Activated CD4-positive, alpha-beta T cell treated with anti-CD3 and anti-CD28 coated beads, Interleukin-2, amount 10 ng/mL, durations not matched to agents 7 days and 5 days (primary cell): ENCODE data around the gene HOXC12. TPM values are rescaled to one million over a fixed set of nuclear protein-coding genes. Genes with fewer than 3 reads are reported as not detected.

Experiments used
- CTCF ChIA-PET: fragments of 350-600 bp; sonication (Branson Sonifier 250); formaldehyde crosslinking; loops from one replicate; lab custom pipeline; 2021; ENCODE audit warnings: antibody characterized with exemption; lab: Charles Lee
- POLR2A ChIA-PET: fragments of 350-600 bp; sonication (Branson Sonifier 250); formaldehyde crosslinking; loops from one replicate; lab custom pipeline; 2021; ENCODE audit warnings: antibody characterized with exemption; lab: Charles Lee
- DNase-seq: peaks from one replicate; pipeline ENCODE4 v3.0.0-alpha.2; 2020
- H3K27ac Mint-ChIP-seq: one replicate; pipeline ENCODE4 v1.8.0; 2021; ENCODE audit warnings: mild to moderate bottlenecking, moderate library complexity, mixed read lengths
- H3K27me3 Mint-ChIP-seq: one replicate; pipeline ENCODE4 v1.8.0; 2021; ENCODE audit warnings: mixed read lengths
- H3K36me3 Mint-ChIP-seq: one replicate; pipeline ENCODE4 v1.8.0; 2021; ENCODE audit warnings: low read depth, mixed read lengths
- H3K4me1 Mint-ChIP-seq: one replicate; pipeline ENCODE4 v1.8.0; 2021; ENCODE audit warnings: mixed read lengths
- H3K4me3 Mint-ChIP-seq: one replicate; pipeline ENCODE4 v1.8.0; 2021; ENCODE audit warnings: mild to moderate bottlenecking, moderate library complexity, mixed read lengths
- H3K9me3 Mint-ChIP-seq: one replicate; pipeline ENCODE4 v1.8.0; 2021; ENCODE audit warnings: mixed read lengths
- total RNA-seq, 2 experiments: library from RNA; stranded (reverse); gene quantifications; one replicate each; pipeline ENCODE4 v1.2.3, GENCODE V29; 2021

The HOXC12 gene
- total RNA-seq, 2 experiments from 2014 or later = not detected

- CTCF ChIA-PET = interaction anchor here (0.7 to 1.5 kb wide), 5 partner anchors 18 to 87 kb away, joined by 3 to 4 read pairs (median 3); no protein-coding TSS in a partner anchor
- Mint-ChIP-seq H3K36me3 (peaks cover 2% of the 10 kb centered on the region), H3K27ac (no peak overlapping the region), H3K9me3 (no peaks in the 10 kb centered on the region), H3K27me3 (peaks cover 96% of the 10 kb centered on the region), H3K4me1 (no peaks in the 10 kb centered on the region), H3K4me3 (no peak overlapping the region)
- POLR2A ChIA-PET = no interaction called here
- DNase-seq = no peak
Observed at GRCh38 chr12:53944907-53945847, 9.5 kb upstream of the HOXC12 start.

DNA sequence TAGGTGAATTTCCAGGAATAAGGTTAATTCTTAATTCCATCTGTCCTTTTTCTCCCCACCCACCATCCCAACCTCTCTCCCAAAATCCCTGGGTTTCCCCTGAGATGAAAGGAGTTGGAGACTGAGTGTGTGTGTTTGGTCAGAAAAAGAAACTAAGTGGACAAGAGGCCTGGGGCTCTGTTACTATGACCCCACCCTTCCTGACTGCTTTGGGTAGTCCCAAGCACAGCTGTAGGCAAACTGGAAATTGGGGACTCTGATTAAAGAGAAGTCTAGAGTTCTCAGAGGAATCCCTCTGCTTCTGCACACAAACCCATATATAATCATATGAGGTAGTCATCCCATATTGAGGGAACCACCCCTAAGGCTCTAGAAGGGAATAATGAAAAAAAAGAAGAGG, 7.0 kb upstream of the HOXC12 start:
- Mint-ChIP-seq H3K36me3 (peaks cover 2% of the 10 kb centered on the region), H3K4me3 (no peak overlapping the region), H3K27ac (no peak overlapping the region), H3K4me1 (no peaks in the 10 kb centered on the region), H3K9me3 (no peaks in the 10 kb centered on the region), H3K27me3 (peaks cover 96% of the 10 kb centered on the region)
- CTCF ChIA-PET = interaction anchor here (0.6 kb wide), 1 partner anchor 260 kb away, joined by 4 read pairs; no protein-coding TSS in a partner anchor
- POLR2A ChIA-PET = no interaction called here
- DNase-seq = no peak

- Mint-ChIP-seq H3K27ac (no peak overlapping the region), H3K36me3 (peaks cover 5% of the 10 kb centered on the region), H3K4me3 (no peak overlapping the region), H3K9me3 (no peaks in the 10 kb centered on the region), H3K27me3 (peaks cover 97% of the 10 kb centered on the region), H3K4me1 (peaks cover 1% of the 10 kb centered on the region)
- CTCF ChIA-PET = no interaction called here
- POLR2A ChIA-PET = no interaction called here
- DNase-seq = no peak
Observed at GRCh38 chr12:53948650-53949593, 5.8 kb upstream of the HOXC12 start.

DNA sequence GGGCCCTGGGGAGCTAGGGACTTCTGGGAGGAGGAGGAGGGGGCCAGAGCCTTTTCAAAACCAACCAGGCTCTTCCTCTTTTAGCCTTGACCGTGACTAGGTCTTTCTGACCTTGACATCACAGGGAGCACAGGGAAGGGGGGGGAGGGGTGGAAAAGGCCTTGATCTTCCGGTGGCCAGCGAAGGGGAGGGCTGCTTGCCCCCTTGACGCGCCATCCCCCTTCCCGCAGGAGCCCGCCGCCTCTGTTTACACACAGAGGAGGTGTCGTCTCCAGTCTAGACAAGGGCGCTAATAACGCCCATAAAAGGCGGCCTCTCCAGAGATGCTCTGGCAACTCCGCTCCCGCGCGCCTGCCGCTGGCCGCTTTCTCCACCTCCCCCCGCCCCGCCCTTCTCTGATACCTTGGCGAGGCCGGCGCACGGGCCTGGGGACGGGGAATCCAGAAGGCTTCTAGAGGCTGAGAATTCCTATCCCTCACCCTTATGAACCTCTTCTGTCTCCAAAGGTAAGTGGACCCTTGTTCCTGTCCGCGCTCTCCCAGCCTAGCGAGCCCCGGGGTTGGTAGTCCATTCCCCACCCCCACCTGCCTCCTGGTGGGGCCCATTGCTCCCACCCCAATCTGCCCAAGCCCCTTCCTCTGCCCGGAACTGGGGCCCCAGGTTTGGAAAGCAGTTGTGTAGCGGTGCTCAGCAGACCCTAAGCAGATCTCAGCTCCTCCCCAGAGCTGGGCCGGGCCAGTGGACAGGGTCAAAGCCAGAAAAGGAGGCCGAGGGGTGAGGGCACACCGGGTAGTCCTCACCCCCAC, 4.9 kb upstream of the HOXC12 start:
- CTCF ChIA-PET = interaction anchor here (0.6 to 1.2 kb wide), 2 partner anchors 17 to 34 kb away, joined by 3 read pairs; no protein-coding TSS in a partner anchor
- Mint-ChIP-seq H3K4me3 (no peak overlapping the region), H3K9me3 (no peaks in the 10 kb centered on the region), H3K4me1 (peaks cover 1% of the 10 kb centered on the region), H3K36me3 (peaks cover 5% of the 10 kb centered on the region), H3K27ac (no peak overlapping the region), H3K27me3 (peaks cover 97% of the 10 kb centered on the region)
- no peak for DNase-seq
- POLR2A ChIA-PET = no interaction called here

GRCh38 chr12:53950437-53950773, 4.3 kb upstream of the HOXC12 start:
- POLR2A ChIA-PET = no interaction called here
- peaks cover 1% of the 10 kb centered on the region for H3K4me1 Mint-ChIP-seq

DNA sequence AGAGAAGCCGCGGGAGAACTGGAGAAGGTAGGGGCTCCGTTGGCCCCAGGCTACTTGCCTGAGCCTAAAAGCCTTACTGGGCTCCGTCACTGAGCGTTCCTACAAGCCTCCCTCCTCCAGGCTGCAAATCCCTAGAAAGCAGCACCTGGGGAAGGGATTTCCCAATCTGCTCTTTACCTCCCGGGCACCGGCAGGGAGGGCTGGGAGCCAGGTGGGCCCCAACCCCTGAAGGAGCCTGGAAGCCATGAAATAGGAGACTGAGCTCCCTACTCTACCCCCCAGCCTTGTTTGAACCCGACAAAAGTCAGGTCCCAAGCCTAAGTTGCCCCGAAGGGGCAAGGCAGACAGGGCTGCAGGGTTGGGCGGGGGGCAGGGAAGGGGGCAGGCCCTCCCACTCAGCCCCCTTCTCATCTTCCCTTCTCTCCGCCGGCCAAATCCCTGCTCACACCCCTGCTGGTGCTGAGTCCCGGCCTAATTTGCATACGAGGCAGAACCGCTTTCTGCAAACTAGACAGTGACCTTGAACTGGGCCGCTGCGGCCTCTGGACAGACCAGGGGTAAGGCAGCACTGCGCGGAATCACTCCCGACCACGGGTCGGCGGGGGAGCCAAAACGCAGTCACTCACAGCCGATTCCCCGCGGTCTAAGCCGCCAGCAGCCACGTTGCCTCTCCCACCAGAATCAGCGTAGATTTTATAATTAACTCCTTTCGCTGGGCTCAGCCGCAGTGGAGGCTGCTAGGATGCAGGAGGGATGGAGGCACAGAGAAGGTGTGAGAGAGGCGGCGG, 3.7 kb upstream of the HOXC12 start:
- Mint-ChIP-seq H3K36me3 (peaks cover 3% of the 10 kb centered on the region), H3K4me3 (peak overlapping the region; percentile 41)

More at GRCh38 chr12:53950437-53950773, 4.3 kb upstream of the HOXC12 start:
- Mint-ChIP-seq H3K27ac (peak overlapping the region; percentile 9), H3K4me3 (no peak overlapping the region), H3K27me3 (peaks cover 94% of the 10 kb centered on the region), H3K36me3 (peaks cover 5% of the 10 kb centered on the region), H3K9me3 (no peaks in the 10 kb centered on the region)
- CTCF ChIA-PET = interaction anchor here (0.6 to 1.2 kb wide), 2 partner anchors 16 to 35 kb away, joined by 3 read pairs; no protein-coding TSS in a partner anchor
- no peak for DNase-seq

DNA sequence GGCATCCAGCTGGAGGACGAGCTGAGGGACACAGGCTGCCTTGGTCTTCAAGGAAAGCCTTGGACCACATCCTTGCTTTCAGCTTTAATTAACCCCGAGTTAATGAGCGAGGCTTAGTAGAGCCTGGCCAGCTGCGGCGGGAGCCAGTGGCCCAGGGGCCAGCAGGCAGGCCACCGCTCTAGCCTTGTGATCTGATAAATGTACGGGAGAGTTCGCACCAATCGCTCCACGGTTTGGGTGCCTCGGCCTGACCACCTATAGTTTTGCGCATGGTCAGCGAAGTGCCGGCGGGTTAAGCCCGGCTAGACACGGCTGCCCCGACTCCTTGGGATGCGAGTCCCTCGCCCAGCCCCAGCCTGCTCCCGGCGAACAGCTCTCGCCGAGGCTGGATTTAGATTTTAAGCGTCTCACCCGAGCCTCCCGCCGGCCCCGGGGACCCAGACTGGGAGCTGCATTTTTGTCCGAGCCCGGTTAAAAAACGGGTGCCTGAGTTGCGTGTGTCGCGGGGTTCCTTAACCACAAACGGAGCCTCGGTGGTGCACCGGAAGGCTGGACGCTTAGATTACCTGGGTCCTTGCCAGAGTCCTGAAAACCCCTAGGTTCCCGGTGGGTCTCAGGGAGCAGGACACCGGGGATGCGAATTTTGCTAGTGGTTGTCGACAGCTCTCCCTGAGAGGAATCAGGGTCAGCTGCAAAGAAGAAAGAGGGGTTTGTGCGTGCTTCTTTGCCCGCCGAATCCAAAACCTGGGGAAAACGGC, 2.9 kb upstream of the HOXC12 start:
- Mint-ChIP-seq H3K4me3 (peak overlapping the region; percentile 41), H3K27me3 (peaks cover 94% of the 10 kb centered on the region), H3K36me3 (peaks cover 3% of the 10 kb centered on the region), H3K4me1 (peaks cover 7% of the 10 kb centered on the region), H3K9me3 (no peaks in the 10 kb centered on the region), H3K27ac (peak overlapping the region; percentile 46)
- DNase-seq = no peak
- ChIA-PET CTCF (interaction anchor here (0.9 to 3.2 kb wide), 3 partner anchors 39 to 242 kb away, joined by 3 to 10 read pairs (median 3); partner anchors contain the start of gene HOXC5), POLR2A (no interaction called here)

More for the DNA sequence above, 3.7 kb upstream of the HOXC12 start:
- no peak for DNase-seq
- POLR2A ChIA-PET = no interaction called here
- H3K27me3 Mint-ChIP-seq = peaks cover 94% of the 10 kb centered on the region
- H3K4me1 Mint-ChIP-seq = peaks cover 4% of the 10 kb centered on the region
- CTCF ChIA-PET = interaction anchor here (1.2 kb wide), 1 partner anchor 15 kb away, joined by 3 read pairs; no protein-coding TSS in a partner anchor
- peak overlapping the region; percentile 46 for H3K27ac Mint-ChIP-seq
- H3K9me3 Mint-ChIP-seq = no peaks in the 10 kb centered on the region

DNA sequence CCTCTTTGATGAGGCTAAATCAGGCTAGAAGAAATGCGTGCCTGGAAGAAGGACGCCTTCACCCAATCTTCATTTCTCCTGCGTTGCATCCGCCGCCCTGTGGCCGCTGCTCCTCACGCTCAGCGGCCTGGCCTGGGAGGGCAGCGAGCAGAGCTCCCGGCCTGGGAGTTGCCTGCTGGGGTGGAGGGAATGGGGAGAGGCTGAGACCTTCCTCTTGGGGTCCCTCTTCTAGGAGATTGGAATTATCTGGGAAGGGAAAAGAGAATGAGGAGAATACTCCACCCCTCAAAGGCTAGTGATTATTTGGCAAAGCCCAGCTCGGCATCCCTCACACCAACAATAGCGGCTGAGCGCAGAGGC, 2.4 kb upstream of the HOXC12 start:
- peaks cover 95% of the 10 kb centered on the region for H3K27me3 Mint-ChIP-seq

DNA sequence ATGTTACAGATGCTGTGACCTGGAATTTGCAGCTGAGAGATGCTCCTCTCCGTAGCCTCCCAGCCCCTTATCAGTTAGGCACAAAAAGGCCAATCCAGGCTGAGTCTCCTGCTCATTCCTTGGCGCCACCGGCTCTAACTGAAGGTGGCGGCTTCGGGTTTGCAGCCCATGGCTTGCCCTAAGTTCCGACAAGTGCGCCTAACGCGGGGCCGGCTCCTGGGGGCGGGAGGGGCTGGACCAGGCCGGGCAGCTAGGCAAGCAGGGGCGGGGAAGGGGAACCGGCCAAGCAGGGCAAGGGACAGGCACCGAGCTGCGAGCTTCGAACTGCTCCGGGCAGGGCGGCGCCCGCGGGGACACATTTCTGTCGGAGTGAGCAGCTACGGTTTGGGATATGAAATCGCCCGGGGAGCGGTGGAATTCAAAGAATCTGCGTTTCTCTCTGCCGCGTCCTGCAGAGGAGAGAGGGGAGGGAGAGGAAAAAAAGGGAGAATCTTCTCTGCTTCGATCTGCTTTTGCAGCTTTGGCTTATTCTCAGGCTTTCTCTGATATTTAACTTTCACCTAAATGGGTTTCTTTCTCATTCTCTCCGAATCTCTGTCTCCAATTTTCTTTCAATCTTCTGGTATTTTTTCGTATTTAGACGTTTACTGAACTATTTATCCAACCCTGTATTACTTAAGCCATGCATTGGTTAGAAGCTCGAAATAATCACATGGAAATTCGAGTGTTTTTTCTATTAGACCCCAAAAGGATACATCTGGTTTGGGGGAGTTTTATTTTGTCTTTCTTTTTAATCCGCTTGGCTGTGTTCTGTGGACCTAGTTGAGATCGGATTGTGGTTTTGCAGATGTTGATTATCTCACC, 1.6 kb upstream of the HOXC12 start:
- Mint-ChIP-seq H3K4me1 (peaks cover 7% of the 10 kb centered on the region), H3K27me3 (peaks cover 95% of the 10 kb centered on the region), H3K4me3 (peak overlapping the region; percentile 53), H3K27ac (peak overlapping the region; percentile 33), H3K9me3 (no peaks in the 10 kb centered on the region), H3K36me3 (peaks cover 3% of the 10 kb centered on the region)
- CTCF ChIA-PET = interaction anchor here (0.9 to 4.5 kb wide), 8 partner anchors 9 to 241 kb away, joined by 3 to 20 read pairs (median 4); partner anchors contain the start of genes HOXC10, HOXC5 and HOXC9
- POLR2A ChIA-PET = no interaction called here
- no peak for DNase-seq

More for the DNA sequence above, 2.4 kb upstream of the HOXC12 start:
- H3K4me3 Mint-ChIP-seq = no peak overlapping the region
- peak overlapping the region; percentile 33 for H3K27ac Mint-ChIP-seq
- ChIA-PET POLR2A (no interaction called here), CTCF (interaction anchor here (0.9 to 3.2 kb wide), 4 partner anchors 12 to 242 kb away, joined by 3 to 10 read pairs (median 4); partner anchors contain the start of gene HOXC5)
- no peak for DNase-seq
- peaks cover 3% of the 10 kb centered on the region for H3K36me3 Mint-ChIP-seq
- no peaks in the 10 kb centered on the region for H3K9me3 Mint-ChIP-seq
- peaks cover 7% of the 10 kb centered on the region for H3K4me1 Mint-ChIP-seq
